K562 (cell line): ENCODE data around the gene KCNG4. TPM values are rescaled to one million over a fixed set of nuclear protein-coding genes. Genes with fewer than 3 reads are reported as not detected.

ENCODE experiments used
- ATAC-seq: fragments of 200-7000 bp; cut with Tn5 transposase; 3 replicates; pipeline ENCODE4 v1.9.1; 2020; ENCODE audit warnings: moderate library complexity
- BruUV-seq: library from RNA; stranded (reverse); fragments of 400-500 nt; replicated peaks from 2 replicates; lab custom pipeline; 2021; lab: Mats Ljungman, UMichigan
- CTCF ChIA-PET: fragments of 300-600 bp; formaldehyde crosslinking; extraction: SDS; loops from one replicate; lab custom pipeline; 2021; ENCODE audit warnings: low intra/inter-chr PET ratio; lab: Yijun Ruan, JAX
- POLR2A ChIA-PET: fragments of 300-600, 350-650 bp; sonication (Branson Sonifier 250); formaldehyde crosslinking; extraction: SDS; loops from one replicate; lab custom pipeline; 2021; ENCODE audit warnings: antibody characterized with exemption, inconsistent platforms; lab: Yijun Ruan, JAX
- DNase-seq, 4 experiments: peaks; one replicate each; pipeline versions ENCODE4 v3.0.0 to v3.0.0-alpha.2; 2011 to 2018; ENCODE audit warnings: low spot score in 3 of 4, mixed read lengths in 3 of 4; ENCODE audit errors: extremely low read depth in 1 of 4
- FAIRE-seq: peaks from 2 replicates; lab custom pipeline; 2011; peaks lifted over from hg19 to GRCh38; lab: Jason Lieb, UNC
- H2AFZ ChIP-seq: 2 replicates; pipeline ENCODE4 v1.6.0; 2011; ENCODE audit warnings: low read depth, low read length, control low read depth, inconsistent platforms
- H3K27ac ChIP-seq: fragments of 200-600 bp; 3 replicates; pipeline ENCODE4 v1.8.0; 2011; ENCODE audit warnings: low read depth, mild to moderate bottlenecking, control low read depth, inconsistent platforms, low read length, moderate library complexity, mixed read lengths; ENCODE audit errors: extremely low read depth
- H3K27me3 ChIP-seq, 2 experiments: fragments of 300-600 bp in 1 of 2; 2 replicates in 1 of 2; 3 replicates in 1 of 2; pipeline versions ENCODE4 v1.6.0 to v1.8.0; 2011; ENCODE audit warnings: inconsistent platforms in 2 of 2, low read length in 2 of 2, mild to moderate bottlenecking in 1 of 2, mixed read lengths in 1 of 2, moderate library complexity in 1 of 2; ENCODE audit not compliant: control insufficient read depth in 2 of 2, insufficient read depth in 2 of 2
- H3K36me3 ChIP-seq: fragments of 300-600 bp; 3 replicates; pipeline ENCODE4 v1.8.0; 2011; ENCODE audit warnings: mild to moderate bottlenecking, low read length, inconsistent platforms; ENCODE audit not compliant: control insufficient read depth, insufficient read depth
- H3K4me1 ChIP-seq, 2 experiments: fragments of 200-600 bp in 1 of 2; replicated peaks in 1 of 2; 2 replicates in 1 of 2; 3 replicates in 1 of 2; pipeline versions ENCODE4 v1.5.1 to v1.8.0; 2011; ENCODE audit warnings: inconsistent platforms in 2 of 2, low read length in 2 of 2, mild to moderate bottlenecking in 1 of 2, mixed read lengths in 1 of 2, moderate library complexity in 1 of 2; ENCODE audit not compliant: control insufficient read depth in 2 of 2, insufficient read depth in 2 of 2
- H3K4me2 ChIP-seq: 2 replicates; pipeline ENCODE4 v1.6.1; 2011; ENCODE audit warnings: low read length, control low read depth, inconsistent platforms, mixed read lengths; ENCODE audit not compliant: insufficient read depth
- H3K4me3 ChIP-seq: fragments of 200-600 bp; sonication (generic), shearing (Covaris generic); 2 replicates; pipeline ENCODE4 v1.5.1; 2016; ENCODE audit warnings: control low read depth, inconsistent platforms
- H3K79me2 ChIP-seq: fragments of 200-600 bp; 3 replicates; pipeline ENCODE4 v1.8.0; 2011; ENCODE audit warnings: low read length, inconsistent platforms; ENCODE audit not compliant: control insufficient read depth, insufficient read depth
- H3K9ac ChIP-seq, 2 experiments: 2 replicates each; pipeline versions ENCODE4 v1.6.0 to v1.6.1; 2011; ENCODE audit warnings: low read depth in 2 of 2, low read length in 2 of 2, control low read depth in 1 of 2, inconsistent platforms in 1 of 2, mild to moderate bottlenecking in 1 of 2, mixed read lengths in 1 of 2; ENCODE audit not compliant: insufficient read depth in 1 of 2
- H3K9me1 ChIP-seq: one replicate; pipeline ENCODE4 v1.6.0; 2011; ENCODE audit warnings: inconsistent platforms, mild to moderate bottlenecking, low read length, moderate library complexity; ENCODE audit not compliant: control insufficient read depth, insufficient read depth
- H3K9me3 ChIP-seq: replicated peaks from 2 replicates; pipeline ENCODE4 v1.5.1; 2011; ENCODE audit warnings: low read depth, low read length, inconsistent platforms; ENCODE audit not compliant: control insufficient read depth, insufficient read depth
- H4K20me1 ChIP-seq: replicated peaks from 2 replicates; pipeline ENCODE4 v1.6.1; 2011; ENCODE audit warnings: low read length, inconsistent platforms, mixed read lengths; ENCODE audit not compliant: control insufficient read depth, insufficient read depth
- ATF6 ChIP-seq: sonication (generic); formaldehyde crosslinking; IDR thresholded peaks from 2 replicates; pipeline ENCODE4 v1.4.0; 2020; ENCODE audit warnings: mild to moderate bottlenecking, missing genetic modification reagents
- C11orf30 ChIP-seq: fragments of 450-650 bp; IDR thresholded peaks from 2 replicates; pipeline ENCODE4 v1.6.1; 2016; ENCODE audit warnings: low read depth, mild to moderate bottlenecking
- CREB3 ChIP-seq: fragments of 450-650 bp; conservative IDR thresholded peaks from 2 replicates; pipeline ENCODE4 v1.6.1; 2016; ENCODE audit warnings: missing genetic modification characterization, low read depth, mild to moderate bottlenecking, missing compliant biosample characterization, moderate library complexity
- HES1 ChIP-seq: fragments of 450-650 bp; IDR thresholded peaks from 2 replicates; pipeline ENCODE4 v1.6.1; 2016; ENCODE audit warnings: low read depth, mild to moderate bottlenecking, moderate library complexity
- MAFK ChIP-seq: IDR thresholded peaks from 2 replicates; pipeline ENCODE4 v1.6.1; 2011; ENCODE audit warnings: low read length, improper control_type of control experiment
- RBM34 ChIP-seq: fragments of 200-400 bp; formaldehyde crosslinking; IDR thresholded peaks from 2 replicates; pipeline ENCODE4 v1.6.1; 2018; ENCODE audit warnings: low read length, borderline replicate concordance; ENCODE audit not compliant: insufficient read depth
- TAF7 ChIP-seq: fragments of 450-650 bp; IDR thresholded peaks from 2 replicates; pipeline ENCODE4 v1.6.1; 2016; ENCODE audit warnings: missing genetic modification characterization, missing compliant biosample characterization
- ZBTB9 ChIP-seq: fragments of 450-650 bp; formaldehyde crosslinking; IDR thresholded peaks from 2 replicates; pipeline ENCODE4 v1.4.0; 2020; ENCODE audit warnings: mild to moderate bottlenecking, moderate library complexity
- ZNF23 ChIP-seq: fragments of 250-450 bp; sonication (Bioruptor Pico); IDR thresholded peaks from 2 replicates; pipeline ENCODE4 v1.4.0; 2020; ENCODE audit warnings: mild to moderate bottlenecking
- ZNF24 ChIP-seq: fragments of 450-650 bp; IDR thresholded peaks from 2 replicates; pipeline ENCODE4 v1.6.1; 2016
- ZNF274 ChIP-seq: IDR thresholded peaks from 2 replicates; pipeline ENCODE4 v1.6.1; 2011; ENCODE audit warnings: low read depth, mild to moderate bottlenecking, low read length, moderate library complexity, borderline replicate concordance
- ZNF316 ChIP-seq: fragments of 450-650 bp; IDR thresholded peaks from 2 replicates; pipeline ENCODE4 v1.6.1; 2016
- ZNF347 ChIP-seq: fragments of 450-650 bp; formaldehyde crosslinking; IDR thresholded peaks from 2 replicates; pipeline ENCODE4 v1.4.0; 2020; ENCODE audit warnings: low read depth, mild to moderate bottlenecking, moderate library complexity
- ZNF511 ChIP-seq: sonication (generic); formaldehyde crosslinking; IDR thresholded peaks from 2 replicates; pipeline ENCODE4 v1.8.0; 2022; ENCODE audit warnings: mild to moderate bottlenecking, missing genetic modification reagents
- ZNF586 ChIP-seq: fragments of 450-650 bp; formaldehyde crosslinking; conservative IDR thresholded peaks from 2 replicates; pipeline ENCODE4 v1.4.0; 2020; ENCODE audit warnings: mild to moderate bottlenecking, moderate library complexity
- WGBS: fragments of 100-300 bp; shearing (Covaris generic); methylation state at CpG from one replicate; pipeline ENCODE4 v1.1.6; 2016; ENCODE audit warnings: low coverage, mixed read lengths; ENCODE audit not compliant: insufficient coverage; ENCODE audit errors: missing lambda C conversion rate; 5-methylcytosine and 5-hydroxymethylcytosine counted together
- in situ Hi-C: fragments of 300-500 bp; cut with MboI; formaldehyde crosslinking; loops from 4 replicates; pipeline ENCODE4 v1.15.0; 2018; ENCODE audit warnings: inconsistent platforms, mixed read lengths
- intact Hi-C: fragments of 100-400 bp; cut with micrococcal nuclease; formaldehyde crosslinking; loops from 2 replicates; pipeline ENCODE4 v1.14.2; 2022
- polyA plus RNA-seq, 8 experiments: library from polyadenylated mRNA; depleted of rRNA in 4 of 8; stranded (reverse) in 5 of 8; unstranded in 3 of 8; fragments of >200 nt; fragmentation: Nextera tagmentation in 2 of 8; fragmentation: Illumina TruSeq in 1 of 8; extraction: Ambion mirVana in 2 of 8; extraction: Trizol in 1 of 8; gene quantifications; 2 replicates each; pipeline versions ENCODE4 v1.2.1 to v1.2.3, GENCODE V29; 2011 to 2014; ENCODE audit warnings: inconsistent platforms in 1 of 8, missing spikeins in 1 of 8
- total RNA-seq, 7 experiments: library from RNA; depleted of rRNA in 6 of 7; stranded (reverse); fragments of >200 nt in 6 of 7; fragmentation: Illumina TruSeq in 2 of 7; extraction: Trizol in 2 of 7; gene quantifications; 2 replicates each; pipeline versions ENCODE4 v1.2.1 to v1.2.3, GENCODE V29; 2011 to 2021; ENCODE audit warnings: low replicate concordance in 1 of 7

KCNG4 gene
- total and polyA plus RNA-seq, 9 of the 15 experiments (the other 6 are each of a cell fraction or from before 2014, with no cell fraction given): not detected

GRCh38 chr16:84275585-84276151 is 35.9 kb upstream of the KCNG4 start:
- no peaks in the 10 kb centered on the region for H3K36me3 ChIP-seq
- peaks cover 45 to 66% of the 10 kb centered on the region in 2 experiments for H3K27me3 ChIP-seq
- H3K4me3 ChIP-seq: no peak overlapping the region
- in situ Hi-C loops (no loop called here), intact Hi-C loops (no loop called here)
- no peaks in the 10 kb centered on the region for H3K79me2 ChIP-seq
- no peaks in the 10 kb centered on the region for H3K4me1 ChIP-seq
- no peak overlapping the region for H2AFZ ChIP-seq
- FAIRE-seq (no peak), ATAC-seq (no peak), DNase-seq (no peak)
- no TSS peak for BruUV-seq
- H3K9me3 ChIP-seq: no peaks in the 10 kb centered on the region
- CTCF ChIA-PET: no interaction called here
- peaks cover 4% of the 10 kb centered on the region; the same call in 1 of the 2 replicates for H4K20me1 ChIP-seq
- no peaks in the 10 kb centered on the region for H3K9me1 ChIP-seq
- WGBS: 0% methylated on average over 6 of the region's 6 CpGs
- POLR2A ChIA-PET: interaction anchor here (1.0 kb wide), 1 partner anchor 9 kb away, joined by 3 read pairs; no protein-coding TSS in a partner anchor
- H3K9ac ChIP-seq: no peak overlapping the region
- H3K27ac ChIP-seq: no peak overlapping the region
- no peak overlapping the region for H3K4me2 ChIP-seq
- TF ChIP-seq C11orf30: peak; percentile 50
- TF ChIP-seq ZNF274: no peak
- TF ChIP-seq TAF7 (tag): no peak
- TF ChIP-seq HES1: no peak
- no peak for TF ChIP-seq ZNF23 (CRISPR knock-in tag)
- no peak for TF ChIP-seq RBM34
- peak; percentile 70 for TF ChIP-seq ZNF316
- peak; percentile 55; the same call in 1 of the 2 replicates for TF ChIP-seq ZNF24
- no peak for TF ChIP-seq ZBTB9
- TF ChIP-seq ATF6 (CRISPR knock-in tag): no peak
- TF ChIP-seq MAFK: no peak
- TF ChIP-seq ZNF586 (CRISPR knock-in tag): no peak
- TF ChIP-seq ZNF347 (CRISPR knock-in tag): no peak
- TF ChIP-seq CREB3 (tag): no peak
- TF ChIP-seq ZNF511: no peak
